Measurements from ENCODE around the gene KRTAP5-8. TPM values are rescaled to one million over a fixed set of nuclear protein-coding genes. Genes with fewer than 3 reads are reported as not detected.
"Not testable (repeated sequence)": the region's sequence is repeated elsewhere in the genome, so short reads cannot be mapped to it uniquely, and the experiment has no call there.

Gene KRTAP5-8
- not detected in 2 replicates for total RNA-seq (2014; rRNA removed; shearing (Covaris generic))

DNA sequence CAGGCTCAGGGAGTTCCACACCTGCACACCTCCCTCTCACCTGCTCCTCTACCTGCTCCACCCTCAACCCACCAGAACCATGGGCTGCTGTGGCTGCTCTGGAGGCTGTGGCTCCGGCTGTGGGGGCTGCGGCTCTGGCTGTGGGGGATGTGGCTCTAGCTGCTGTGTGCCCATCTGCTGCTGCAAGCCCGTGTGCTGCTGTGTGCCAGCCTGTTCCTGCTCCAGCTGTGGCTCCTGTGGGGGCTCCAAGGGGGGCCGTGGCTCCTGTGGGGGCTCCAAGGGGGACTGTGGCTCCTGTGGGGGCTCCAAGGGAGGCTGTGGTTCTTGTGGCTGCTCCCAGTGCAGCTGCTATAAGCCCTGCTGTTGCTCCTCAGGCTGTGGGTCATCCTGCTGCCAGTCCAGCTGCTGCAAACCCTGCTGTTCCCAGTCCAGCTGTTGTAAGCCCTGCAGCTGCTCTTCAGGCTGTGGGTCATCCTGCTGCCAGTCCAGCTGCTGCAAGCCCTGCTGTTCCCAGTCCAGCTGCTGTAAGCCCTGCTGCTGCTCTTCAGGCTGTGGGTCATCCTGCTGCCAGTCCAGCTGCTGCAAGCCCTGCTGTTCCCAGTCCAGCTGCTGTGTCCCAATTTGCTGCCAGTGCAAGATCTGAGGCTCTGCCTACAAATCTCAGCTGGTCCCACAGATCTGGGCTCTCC, at the start of gene KRTAP5-8:
Gene KRTAP5-8, plus strand, starts transcription at position 49 of the 689 bp plus-strand sequence. Its CDS starts 31 bp downstream, at position 80.
- DNase-seq (ENCODE audit: low spot score); in situ Hi-C loops (cut with HindIII; ENCODE audit: low sequenced_read_pairs): not testable (repeated sequence)

DNA sequence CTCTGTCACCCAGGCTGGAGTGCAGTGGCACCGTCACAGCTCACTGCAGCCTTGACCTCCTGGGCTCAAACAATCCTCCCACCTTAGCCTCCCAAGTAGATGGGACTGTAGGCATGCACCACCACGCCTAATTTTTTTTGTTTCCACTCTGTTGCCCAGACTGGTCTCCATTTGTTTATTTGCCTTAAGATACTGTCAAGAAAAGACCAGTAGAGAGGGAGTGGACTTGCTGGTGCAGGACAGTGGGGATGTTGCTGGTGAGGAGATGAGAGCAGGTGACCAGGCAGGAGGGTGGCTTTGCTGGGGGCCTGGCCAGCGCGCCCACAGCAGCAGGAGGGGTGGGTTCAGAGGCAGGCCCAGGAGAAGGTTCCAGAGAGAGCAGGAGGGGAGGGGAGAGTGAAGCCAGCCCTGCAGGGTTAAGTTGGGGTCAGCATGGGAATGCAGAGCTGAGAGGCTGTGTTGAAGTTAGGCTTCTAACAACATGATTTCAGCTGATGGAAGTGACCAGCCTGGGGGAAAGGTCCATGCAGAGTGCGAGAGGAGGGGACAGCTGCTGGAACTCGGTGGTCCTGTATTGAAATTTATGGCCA, 49.0 kb upstream of the KRTAP5-8 start:
- in situ Hi-C loops (cut with HindIII; ENCODE audit: low sequenced_read_pairs), result no loop called here
- DNase-seq (ENCODE audit: low spot score), result no peak

- in situ Hi-C loops (cut with HindIII; ENCODE audit: low sequenced_read_pairs), result no loop called here
- DNase-seq (ENCODE audit: low spot score), result no peak
These were observed 48.3 kb upstream of the KRTAP5-8 start for GRCh38 chr11:71489311-71490043.

GRCh38 chr11:71490044-71490730, 47.6 kb upstream of the KRTAP5-8 start:
- DNase-seq (ENCODE audit: low spot score), result no peak
- in situ Hi-C loops (cut with HindIII; ENCODE audit: low sequenced_read_pairs), result no loop called here

DNA sequence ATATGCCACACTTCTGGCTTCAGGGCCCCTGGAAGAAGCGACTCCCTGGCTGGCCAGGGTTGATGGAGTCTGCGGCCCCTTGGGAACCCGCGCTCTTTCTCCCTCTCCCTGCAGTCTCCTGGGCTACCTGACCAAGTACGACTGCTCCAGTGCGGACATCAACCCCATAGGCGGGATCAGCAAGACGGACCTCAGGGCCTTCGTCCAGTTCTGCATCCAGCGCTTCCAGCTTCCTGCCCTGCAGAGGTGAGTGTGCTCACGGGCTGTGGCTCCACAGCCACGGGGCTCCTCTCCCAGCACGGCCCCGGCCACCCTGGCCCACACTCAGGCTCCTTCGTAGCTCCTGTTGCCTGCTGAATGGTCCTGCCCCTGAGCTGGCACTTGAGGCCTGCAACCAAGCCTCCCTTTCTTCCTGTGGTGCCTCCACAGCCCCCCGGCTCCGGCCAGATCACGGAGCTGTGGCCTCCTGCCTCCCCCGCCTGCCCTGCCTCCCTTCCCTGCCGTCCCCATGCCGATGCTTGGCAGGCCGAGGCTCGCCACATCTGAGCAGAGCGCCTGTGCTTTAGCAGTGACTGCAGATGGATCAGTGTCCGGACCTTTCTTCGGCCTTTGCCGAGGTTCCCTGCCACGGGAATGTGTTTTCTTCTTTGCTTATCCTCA, 47.0 kb upstream of the KRTAP5-8 start:
- DNase-seq (ENCODE audit: low spot score), result no peak
- in situ Hi-C loops (cut with HindIII; ENCODE audit: low sequenced_read_pairs), result no loop called here

GRCh38 chr11:71491531-71491930, 46.3 kb upstream of the KRTAP5-8 start:
- in situ Hi-C loops (cut with HindIII; ENCODE audit: low sequenced_read_pairs), result no loop called here
- no peak for DNase-seq (ENCODE audit: low spot score)

DNA sequence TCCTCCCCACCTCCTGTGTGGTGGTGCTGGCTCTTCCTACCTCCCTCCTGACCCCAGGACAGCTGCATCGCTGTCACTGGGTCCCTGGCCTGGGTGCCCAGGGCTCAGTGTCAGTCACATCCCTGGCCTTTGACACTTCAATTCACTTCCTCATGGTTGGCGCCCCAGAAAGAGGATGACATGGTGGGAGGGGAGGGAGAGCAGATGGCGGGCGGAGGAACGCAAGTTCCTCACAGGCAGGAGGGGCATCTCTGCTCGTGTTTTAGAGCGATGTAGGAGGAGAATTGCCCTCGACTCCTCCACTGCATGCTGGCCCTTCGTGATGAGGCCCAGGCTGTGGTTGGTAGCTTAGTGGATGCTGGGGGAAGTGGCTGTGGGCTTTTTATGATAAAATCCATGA, 45.9 kb upstream of the KRTAP5-8 start:
- in situ Hi-C loops (cut with HindIII; ENCODE audit: low sequenced_read_pairs), result no loop called here

GRCh38 chr11:71495286-71496230, 42.3 kb upstream of the KRTAP5-8 start:
- in situ Hi-C loops (cut with HindIII; ENCODE audit: low sequenced_read_pairs), result no loop called here
- no peak for DNase-seq (ENCODE audit: low spot score)

More for the DNA sequence above, 45.9 kb upstream of the KRTAP5-8 start:
- DNase-seq (ENCODE audit: low spot score), result no peak

GRCh38 chr11:71496421-71496820, 41.4 kb upstream of the KRTAP5-8 start:
- in situ Hi-C loops (cut with HindIII; ENCODE audit: low sequenced_read_pairs), result no loop called here
- DNase-seq (ENCODE audit: low spot score), result no peak

DNA sequence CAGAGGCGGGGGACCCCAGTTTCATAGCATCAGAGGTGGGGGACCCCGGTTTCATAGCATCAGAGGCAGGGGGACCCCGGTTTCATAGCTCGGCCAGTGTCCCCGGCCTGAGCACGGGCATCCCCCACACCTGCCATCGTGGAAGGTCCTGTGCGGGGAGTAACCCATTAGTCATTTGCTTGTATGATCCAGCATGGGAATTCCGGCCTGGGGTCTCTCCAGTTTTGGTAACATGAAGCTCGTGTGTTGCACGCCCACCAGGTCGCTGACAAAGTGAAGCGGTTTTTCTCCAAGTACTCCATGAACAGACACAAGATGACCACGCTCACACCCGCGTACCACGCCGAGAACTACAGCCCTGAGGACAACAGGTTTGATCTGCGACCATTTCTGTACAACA, 39.7 kb upstream of the KRTAP5-8 start:
- in situ Hi-C loops (cut with HindIII; ENCODE audit: low sequenced_read_pairs), result no loop called here

GRCh38 chr11:71499125-71499524, 38.7 kb upstream of the KRTAP5-8 start:
- no peak for DNase-seq (ENCODE audit: low spot score)
- in situ Hi-C loops (cut with HindIII; ENCODE audit: low sequenced_read_pairs), result no loop called here

More for the DNA sequence above, 39.7 kb upstream of the KRTAP5-8 start:
- DNase-seq (ENCODE audit: low spot score), result no peak

DNA sequence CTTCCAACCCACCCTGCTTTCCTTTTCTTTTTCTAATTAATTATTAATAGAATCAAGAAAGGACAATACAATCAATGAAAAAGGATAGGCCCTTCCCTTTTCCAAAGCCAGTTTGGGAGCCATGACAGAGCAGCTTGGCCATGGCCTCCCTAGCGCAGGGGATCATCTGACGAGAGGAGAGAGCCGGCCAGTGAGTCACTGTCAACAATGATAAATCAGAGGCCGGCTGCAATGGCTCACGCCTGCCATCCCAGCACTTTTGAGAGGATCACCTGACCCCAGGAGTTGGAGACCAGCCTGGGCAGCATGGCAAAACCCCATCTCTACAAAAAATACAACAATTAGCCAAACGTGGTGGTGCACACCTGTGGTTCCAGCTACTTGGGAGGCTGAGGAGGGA, 38.3 kb upstream of the KRTAP5-8 start:
- no peak for DNase-seq (ENCODE audit: low spot score)
- in situ Hi-C loops (cut with HindIII; ENCODE audit: low sequenced_read_pairs), result no loop called here

DNA sequence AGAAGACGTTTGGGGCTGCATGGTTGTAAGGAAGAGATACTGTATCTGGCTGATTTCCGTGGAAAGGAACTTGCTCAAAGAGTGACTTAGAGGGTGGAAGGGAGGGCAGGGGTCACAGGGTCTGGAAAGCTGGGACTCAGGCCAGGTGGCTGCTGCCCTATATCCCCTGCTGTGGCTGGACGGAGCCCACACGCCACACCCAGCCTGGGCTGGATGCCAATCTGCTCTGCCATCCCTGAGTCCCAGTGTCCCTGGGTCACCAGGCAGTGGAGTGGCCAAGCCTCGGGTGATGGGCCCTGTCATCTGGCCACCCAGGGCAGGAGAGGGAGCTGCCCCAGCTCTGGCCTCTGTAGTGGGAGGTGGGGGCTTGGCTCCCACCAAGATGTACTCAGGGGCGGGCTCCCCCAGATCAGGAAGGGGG, 37.2 kb upstream of the KRTAP5-8 start:
- in situ Hi-C loops (cut with HindIII; ENCODE audit: low sequenced_read_pairs), result no loop called here
- peak; percentile 3 for DNase-seq (ENCODE audit: low spot score)

DNA sequence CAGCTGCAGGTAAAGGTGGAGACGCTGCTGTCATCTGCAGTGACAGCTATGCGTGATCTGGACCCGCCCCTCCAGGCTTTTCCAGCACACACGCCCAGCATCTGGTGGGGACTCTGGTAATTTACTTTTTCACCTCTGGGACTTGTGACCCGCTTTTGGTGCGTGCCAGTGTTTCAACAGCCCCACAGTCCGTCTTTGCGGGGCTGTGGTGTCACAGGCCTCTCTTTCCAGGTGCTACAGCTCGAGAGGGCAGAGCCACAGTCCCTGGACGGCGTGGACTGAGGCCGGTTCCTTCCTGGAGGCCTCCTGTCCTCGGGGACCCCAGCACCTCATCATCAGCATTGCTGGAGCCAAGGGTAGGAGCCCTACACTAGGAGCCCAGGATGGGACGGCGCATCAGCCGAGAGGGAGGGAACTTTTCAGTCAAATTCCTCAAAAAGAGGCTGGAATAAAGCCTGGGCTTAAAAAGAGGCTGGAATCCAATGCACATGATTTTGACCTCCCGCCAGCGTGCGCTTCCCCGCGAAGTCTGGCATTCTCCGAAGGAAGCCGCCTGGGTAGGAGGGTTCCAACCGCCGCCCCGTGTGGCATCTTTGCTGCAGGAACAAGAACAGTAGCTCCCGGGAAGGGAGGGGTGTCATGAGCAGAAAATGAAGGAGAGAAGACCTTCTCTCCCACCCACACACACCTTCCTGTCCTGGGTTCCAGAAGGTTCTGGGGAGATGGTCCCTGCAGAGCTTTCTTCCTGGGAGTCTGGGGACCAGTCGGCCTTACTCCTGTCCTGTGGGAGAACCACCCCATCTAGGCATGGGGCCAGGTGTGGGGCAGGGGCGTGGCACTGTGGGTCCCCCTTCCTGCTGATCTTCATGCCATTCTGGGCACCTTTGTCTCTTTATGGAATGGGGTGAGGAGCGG, 36.5 kb upstream of the KRTAP5-8 start:
- no peak for DNase-seq (ENCODE audit: low spot score)
- in situ Hi-C loops (cut with HindIII; ENCODE audit: low sequenced_read_pairs), result no loop called here

DNA sequence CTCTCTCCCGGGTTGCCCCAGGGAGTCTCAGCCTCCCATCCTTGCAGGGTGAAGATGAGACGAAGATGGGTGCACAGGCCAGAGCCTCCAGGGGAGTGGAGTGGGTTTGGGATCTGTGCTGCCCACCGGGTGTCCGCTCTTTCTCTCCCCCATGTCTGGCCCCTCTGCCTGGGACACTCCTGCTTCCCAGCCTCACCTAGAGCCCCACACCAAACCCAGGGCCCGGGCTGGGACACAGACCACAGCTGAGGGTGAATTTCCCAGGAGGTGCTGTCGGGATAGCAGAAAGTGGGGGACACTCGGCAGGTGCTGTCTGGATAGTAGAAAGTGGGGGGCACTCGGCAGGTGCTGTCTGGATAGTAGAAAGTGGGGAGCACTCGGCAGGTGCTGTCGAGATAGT, 35.8 kb upstream of the KRTAP5-8 start:
- in situ Hi-C loops (cut with HindIII; ENCODE audit: low sequenced_read_pairs), result no loop called here
- no peak for DNase-seq (ENCODE audit: low spot score)

GRCh38 chr11:71502871-71503435, 34.9 kb upstream of the KRTAP5-8 start:
- in situ Hi-C loops (cut with HindIII; ENCODE audit: low sequenced_read_pairs), result no loop called here
- no peak for DNase-seq (ENCODE audit: low spot score)

GRCh38 chr11:71504531-71504930, 33.3 kb upstream of the KRTAP5-8 start:
- DNase-seq (ENCODE audit: low spot score), result no peak
- in situ Hi-C loops (cut with HindIII; ENCODE audit: low sequenced_read_pairs), result no loop called here

Measured in G401 (cell line).